ENCODE results near the gene NDRG3.

GRCh38 chr20:36614781-36615557 lies 130.9 kb downstream of the NDRG3 start:
- TF ChIP-seq, protein P1, sequence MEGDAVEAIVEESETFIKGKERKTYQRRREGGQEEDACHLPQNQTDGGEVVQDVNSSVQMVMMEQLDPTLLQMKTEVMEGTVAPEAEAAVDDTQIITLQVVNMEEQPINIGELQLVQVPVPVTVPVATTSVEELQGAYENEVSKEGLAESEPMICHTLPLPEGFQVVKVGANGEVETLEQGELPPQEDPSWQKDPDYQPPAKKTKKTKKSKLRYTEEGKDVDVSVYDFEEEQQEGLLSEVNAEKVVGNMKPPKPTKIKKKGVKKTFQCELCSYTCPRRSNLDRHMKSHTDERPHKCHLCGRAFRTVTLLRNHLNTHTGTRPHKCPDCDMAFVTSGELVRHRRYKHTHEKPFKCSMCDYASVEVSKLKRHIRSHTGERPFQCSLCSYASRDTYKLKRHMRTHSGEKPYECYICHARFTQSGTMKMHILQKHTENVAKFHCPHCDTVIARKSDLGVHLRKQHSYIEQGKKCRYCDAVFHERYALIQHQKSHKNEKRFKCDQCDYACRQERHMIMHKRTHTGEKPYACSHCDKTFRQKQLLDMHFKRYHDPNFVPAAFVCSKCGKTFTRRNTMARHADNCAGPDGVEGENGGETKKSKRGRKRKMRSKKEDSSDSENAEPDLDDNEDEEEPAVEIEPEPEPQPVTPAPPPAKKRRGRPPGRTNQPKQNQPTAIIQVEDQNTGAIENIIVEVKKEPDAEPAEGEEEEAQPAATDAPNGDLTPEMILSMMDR (IDR thresholded peaks at IDR 0.05), result no peak
- TF ChIP-seq POLR2A (IDR thresholded peaks at IDR 0.05), result no peak
